NCI-H2107 treated with DMSO at 0.1 percent for 48 hours (cell line): ENCODE measurements around the gene CEP44.

Experiments
- DNase-seq: peaks from one replicate; lab custom pipeline; 2025; ENCODE audit not compliant: unreplicated experiment; lab: John Stamatoyannopoulos, UW

The CEP44 gene

DNA sequence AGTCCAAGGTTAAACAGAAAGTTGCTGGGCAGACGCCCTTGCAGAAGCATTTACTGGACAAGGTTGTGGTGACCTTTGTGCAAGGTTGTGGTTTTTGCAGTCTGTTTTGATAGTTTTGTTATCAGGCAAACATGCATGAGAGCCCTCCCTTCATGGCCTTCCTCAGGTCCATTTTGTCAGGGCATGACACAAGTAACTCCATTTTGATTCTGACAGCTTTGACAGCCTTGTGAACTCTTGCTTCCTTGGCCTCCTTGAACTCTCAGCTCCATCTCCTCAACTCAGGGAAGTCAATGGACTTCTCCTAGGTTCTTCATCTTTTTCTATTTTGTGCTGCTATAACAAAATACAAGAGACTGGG, 97.7 kb downstream of the CEP44 start:
- no peak for DNase-seq
